GM18517 (cell line): ENCODE results near the gene MYO1F.
"Not testable (repeated sequence)": the region's sequence is repeated elsewhere in the genome, so short reads cannot be mapped to it uniquely, and the experiment has no call there.

Experiments
- ATAC-seq: cut with Tn5 transposase; IDR thresholded peaks from one replicate; pipeline ENCODE4 v1.9.1; 2021; ENCODE audit warnings: mild to moderate bottlenecking, moderate library complexity; ENCODE audit not compliant: unreplicated experiment

The MYO1F gene

DNA sequence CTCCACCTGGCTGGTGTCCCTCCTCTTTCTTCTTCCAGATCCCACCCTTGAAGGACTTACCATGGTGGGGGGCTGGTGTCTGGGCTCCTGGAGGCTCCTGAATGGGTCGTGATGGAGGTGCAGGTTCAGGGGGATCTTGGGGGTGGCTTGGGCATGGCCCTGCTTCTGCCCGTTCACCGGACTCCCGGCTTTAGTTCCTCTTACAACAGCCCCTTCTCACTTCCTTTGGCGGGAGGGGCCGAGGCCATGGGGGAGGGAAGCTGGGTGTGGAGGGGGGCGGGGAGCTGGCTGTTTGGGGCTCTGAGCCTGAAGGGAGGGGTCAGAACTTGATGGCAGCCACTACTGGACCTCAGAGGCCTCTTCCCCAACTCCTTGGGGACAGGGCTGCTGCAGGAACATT is at the start of gene MYO1F:
MYO1F (minus strand) TSS at position 196 of the 400 bp plus-strand sequence; CDS start at position 63, 133 bp downstream.
- ATAC-seq = no peak

DNA sequence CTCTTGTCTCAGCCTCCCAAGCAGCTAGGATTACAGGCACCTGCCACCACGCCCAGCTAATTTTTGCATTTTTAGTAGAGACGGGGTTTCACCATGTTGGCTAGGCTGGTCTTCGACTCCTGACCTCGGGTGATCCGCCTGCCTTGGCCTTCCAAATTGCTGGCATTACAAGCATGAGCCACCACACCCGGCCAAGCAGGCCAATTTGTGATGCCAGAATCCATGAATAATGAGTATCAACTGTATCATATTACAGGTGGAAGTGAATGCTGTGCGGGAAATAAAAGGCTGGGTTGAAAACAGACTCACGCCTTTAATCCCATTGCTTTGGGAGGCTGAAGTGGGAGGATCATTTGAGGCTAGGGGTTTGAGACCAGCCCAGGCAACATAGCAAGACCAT is 49.6 kb upstream of the MYO1F start:
- ATAC-seq = no peak

DNA sequence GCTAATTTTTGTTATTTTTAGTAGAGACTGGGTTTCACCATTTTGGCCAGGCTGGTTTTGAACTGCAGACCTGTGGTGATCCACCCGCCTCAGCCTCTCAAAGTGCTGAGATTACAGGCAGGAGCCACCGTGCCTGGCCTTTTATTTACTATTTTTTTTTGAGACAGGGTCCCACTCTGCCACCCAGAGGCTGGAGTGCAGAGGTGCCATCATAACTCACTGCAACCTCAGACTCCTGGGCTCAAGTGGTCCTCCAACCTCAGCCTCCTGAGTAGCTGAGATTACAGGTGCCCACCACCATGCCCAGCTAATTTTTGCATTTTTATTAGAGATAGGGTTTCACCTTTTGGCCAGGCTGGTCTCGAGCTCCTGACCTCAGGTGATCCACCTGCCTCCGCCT is 45.6 kb upstream of the MYO1F start:
- not testable (repeated sequence) for ATAC-seq

DNA sequence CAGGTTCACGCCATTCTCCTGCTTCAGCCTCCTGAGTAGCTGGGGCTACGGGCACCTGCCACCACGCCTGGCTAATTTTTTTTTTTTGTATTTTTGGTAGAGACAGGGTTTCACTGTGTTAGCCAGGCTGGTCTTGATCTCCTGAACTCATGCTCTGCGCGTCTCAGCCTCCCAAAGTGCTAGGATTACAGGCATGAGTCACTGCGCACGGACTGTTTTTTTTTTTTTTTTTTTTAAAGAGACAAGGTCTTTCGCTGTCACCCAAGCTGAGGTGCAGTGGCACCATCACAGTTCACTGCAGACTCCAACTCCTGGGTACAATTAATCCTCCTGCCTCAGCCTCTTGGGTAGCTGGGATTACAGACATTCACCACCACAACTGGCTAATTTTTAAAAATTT is 41.5 kb upstream of the MYO1F start:
- no peak for ATAC-seq

DNA sequence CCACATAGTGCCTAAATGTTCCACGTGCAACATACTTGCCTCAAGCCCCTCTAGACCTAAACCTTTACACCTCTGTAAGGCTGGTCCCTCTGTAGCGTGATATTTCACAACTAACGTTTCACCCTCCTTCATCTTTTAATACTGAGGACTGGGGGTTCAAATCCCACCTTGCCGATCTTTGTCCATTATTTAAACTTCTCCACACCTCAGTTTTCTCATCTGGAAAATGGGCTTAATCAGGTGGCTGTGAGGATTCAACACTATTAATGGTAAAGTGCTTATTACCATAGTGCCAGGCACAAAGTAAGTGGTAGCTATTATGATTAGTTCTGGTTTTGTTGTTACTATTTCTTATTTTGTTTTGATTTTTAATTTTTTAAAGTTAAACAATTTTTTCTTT is 40.7 kb upstream of the MYO1F start:
- ATAC-seq = no peak

DNA sequence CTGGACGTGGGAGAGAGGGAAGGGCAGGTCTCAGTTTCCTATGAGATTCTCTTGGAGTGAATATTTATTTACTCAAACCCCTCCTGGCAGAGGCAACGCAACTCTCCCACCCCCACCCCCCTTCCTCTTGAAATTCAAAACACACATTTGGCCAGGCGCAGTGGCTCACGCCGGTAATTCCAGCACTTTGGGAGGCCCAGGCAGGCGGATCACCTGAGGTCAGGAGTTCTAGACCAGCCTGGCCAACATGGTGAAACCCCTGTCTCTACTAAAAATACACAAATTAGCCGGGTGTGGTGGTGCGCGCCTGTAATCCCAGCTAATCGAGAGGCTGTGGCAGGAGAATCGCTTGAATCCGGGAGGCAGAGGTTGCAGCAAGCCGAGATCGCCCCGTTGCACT is 40.1 kb upstream of the MYO1F start:
- ATAC-seq = not testable (repeated sequence)

DNA sequence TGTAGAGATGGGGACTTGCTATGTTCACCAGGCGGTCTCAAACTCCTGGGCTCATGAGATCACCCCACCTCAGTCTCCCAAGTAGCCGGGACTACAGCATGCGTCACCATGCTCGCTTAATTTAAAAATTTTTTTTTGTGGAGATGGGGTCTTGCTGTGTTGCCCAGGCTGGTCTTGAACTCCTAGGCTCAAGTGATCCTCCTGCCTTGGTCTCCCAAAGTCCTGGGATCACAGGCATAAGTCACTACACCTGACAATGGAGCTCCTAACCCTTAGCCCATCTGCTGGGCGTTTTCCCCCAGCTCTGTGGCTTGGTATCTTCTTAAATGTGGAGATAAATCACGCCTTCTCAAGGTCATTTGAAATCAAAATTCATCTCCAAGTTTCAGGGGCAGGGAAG is 39.6 kb upstream of the MYO1F start:
- no peak for ATAC-seq

DNA sequence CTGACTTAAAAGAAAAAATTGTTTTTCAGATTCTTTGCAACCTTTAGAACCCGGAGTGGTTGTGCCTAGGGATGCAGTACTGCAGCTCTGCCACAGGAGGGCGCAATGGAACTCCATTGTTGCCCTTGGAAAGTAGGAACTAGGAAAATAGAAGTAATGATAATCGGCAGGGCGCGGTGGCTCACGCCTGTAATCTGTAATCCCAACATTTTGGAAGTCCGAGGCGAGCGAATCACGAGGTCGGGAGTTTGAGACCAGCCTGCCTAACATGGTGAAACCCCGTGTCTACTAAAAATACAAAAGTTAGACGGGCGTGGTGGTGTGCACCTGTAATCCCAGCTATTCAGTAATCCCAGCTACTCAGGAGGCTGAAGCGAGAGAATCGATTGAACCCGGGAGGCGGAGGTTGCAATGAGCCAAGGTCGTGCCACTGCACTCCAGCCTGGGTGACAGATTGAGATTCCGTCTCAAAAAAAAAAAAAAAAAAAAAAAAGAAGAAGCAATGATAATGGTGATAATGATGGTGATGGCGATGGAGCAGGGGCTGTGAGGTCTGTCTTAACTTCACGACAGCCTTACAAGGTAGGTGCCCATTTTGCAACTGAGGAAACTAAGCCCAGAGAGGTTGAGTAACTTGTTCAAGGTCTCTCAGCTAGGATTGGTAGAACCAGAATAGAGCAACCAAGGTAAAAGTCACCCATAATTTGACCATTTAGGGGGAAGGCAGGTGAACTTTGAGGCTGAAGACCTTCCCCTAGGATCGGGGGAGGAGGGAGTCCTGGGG is 38.8 kb upstream of the MYO1F start:
- no peak for ATAC-seq

DNA sequence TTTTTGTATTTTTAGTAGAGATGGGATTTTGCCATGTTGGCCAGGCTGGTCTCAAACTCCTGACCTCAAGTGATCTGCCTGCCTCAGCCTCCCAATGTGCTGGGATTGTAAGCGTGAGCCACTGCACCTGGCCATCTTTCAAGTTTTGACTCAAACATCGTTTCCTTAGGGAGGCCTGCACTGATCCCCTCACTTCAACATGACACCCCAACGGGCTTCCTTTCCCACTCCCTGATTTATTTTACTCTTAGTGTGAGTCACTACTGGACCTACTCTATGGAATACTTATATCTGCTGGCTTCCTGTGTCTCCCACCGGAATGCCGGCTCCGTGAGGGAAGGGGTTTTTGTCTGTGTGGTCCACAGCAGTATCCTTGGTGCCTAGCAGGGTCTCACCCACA is 37.8 kb upstream of the MYO1F start:
- no peak for ATAC-seq

DNA sequence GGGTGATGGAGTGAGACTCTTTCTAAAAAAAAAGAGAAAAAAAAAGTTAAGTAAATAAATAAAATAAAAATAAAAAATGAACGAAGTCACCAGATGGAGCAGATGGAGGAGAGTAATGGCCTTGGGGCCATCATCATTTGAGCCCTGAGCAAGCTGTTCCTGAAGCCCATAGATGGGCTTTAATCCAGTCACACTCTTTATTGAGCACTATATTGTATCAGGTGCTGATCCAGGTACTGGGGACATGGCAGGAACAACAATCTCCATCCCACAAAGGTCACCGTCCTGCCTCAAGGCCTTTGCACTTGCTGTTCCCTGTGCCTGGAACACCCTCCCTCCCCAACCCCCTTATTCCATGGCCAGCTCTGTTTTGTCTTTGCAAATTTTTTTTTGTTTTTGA is 37.2 kb upstream of the MYO1F start:
- no peak for ATAC-seq

DNA sequence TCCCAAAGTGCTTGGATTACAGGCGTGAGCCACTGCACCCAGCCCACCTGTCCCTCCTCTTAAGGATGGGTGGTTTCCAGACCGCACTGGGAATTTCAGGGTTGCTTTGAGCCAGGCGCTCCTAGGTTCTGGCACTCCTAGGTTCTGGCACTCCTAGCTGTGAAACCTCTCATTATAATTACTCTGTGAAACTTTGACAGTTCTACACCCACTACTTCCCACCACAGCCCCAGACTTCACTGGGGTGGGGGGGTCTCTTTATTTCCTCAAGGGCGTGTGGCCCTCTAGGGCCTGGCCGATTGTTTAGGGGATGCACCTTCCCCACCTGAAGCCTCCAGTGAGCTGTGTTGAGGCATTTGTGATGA is 35.5 kb upstream of the MYO1F start:
- ATAC-seq = no peak

DNA sequence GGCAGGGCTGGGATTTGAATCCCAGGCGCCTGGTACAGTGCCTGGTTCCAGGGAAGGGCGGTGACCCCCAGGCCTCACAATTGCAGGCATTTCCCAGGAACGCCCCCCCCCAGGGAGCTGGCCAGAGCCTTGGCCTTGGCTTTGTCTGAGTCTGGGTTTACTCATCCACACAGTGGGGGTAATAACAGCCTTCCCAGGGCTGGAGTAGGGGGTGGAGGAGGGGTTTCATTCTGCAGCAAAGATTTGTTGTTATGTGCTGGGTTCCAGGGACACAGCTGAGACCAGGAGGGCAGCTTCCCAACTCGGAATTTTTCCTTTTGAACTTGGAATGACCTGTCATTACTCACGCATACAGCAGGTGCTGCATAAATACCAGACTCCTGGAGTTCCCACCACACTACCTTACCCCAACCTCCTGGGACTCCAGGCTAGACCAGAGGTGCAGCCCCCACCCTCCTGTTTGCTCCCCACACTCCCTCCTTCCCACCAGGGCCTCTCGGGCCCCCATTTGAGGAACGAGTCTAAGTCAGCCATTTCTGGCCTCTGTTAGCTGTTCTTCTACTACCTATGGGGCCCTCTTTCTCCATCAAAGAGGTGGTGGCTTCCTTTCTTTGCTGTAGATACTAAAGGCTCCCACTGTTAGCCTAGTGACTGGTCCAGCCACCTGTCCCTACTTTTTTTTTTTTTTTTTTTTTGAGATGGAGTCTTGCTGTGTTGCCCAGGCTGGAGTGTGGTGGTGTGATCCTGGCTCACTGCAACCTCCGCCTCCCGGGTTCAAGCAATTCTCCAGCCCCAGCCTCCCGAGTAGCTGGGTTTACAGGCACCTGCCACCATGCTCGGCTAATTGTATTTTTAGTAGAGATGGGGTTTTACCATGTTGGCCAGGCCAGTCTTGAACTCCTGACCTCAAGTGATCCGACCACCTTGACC is 34.9 kb upstream of the MYO1F start:
- no peak for ATAC-seq

DNA sequence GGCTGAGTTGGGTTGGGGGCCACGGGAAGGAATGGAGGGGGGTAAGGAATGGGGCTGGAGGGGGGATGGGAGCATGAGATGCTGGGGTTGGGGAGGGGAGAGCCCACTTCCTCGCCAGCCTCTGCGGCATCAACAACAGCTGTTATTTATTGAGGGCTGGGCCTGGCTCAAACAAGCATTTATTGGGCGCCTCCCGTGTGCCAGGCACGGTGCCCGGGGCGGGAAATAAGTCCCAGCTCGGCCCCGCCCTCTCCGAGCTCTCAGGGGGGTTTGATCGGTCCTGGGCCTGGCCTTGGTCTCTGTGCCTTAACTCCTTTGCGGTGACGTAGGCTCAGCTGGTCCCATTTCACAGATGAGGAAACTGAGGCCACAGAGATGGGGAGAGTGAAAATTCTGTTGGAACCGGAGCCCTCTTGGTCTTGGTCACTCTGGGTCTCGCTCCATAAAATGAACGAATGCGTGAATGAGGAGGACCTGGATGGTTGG is 34.2 kb upstream of the MYO1F start:
- ATAC-seq = no peak

DNA sequence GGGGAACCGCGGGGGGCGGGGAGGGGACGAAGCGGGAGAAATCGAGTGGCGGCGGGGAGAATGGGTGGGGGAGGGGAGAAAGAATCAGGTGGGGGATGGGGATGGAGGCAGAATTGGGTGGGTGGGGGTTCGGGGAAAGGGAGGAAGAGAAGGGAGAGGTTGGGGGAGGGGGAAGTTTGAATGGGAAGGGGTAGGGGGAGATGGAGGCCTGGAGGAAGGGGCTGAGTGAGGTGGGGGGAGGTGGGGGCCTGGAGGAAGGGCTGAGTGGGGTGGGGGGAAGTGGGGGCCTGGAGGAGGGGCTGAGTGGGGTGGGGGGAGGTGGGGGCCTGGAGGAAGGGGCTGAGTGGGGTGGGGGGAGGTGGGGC is 33.7 kb upstream of the MYO1F start:
- ATAC-seq = no peak

DNA sequence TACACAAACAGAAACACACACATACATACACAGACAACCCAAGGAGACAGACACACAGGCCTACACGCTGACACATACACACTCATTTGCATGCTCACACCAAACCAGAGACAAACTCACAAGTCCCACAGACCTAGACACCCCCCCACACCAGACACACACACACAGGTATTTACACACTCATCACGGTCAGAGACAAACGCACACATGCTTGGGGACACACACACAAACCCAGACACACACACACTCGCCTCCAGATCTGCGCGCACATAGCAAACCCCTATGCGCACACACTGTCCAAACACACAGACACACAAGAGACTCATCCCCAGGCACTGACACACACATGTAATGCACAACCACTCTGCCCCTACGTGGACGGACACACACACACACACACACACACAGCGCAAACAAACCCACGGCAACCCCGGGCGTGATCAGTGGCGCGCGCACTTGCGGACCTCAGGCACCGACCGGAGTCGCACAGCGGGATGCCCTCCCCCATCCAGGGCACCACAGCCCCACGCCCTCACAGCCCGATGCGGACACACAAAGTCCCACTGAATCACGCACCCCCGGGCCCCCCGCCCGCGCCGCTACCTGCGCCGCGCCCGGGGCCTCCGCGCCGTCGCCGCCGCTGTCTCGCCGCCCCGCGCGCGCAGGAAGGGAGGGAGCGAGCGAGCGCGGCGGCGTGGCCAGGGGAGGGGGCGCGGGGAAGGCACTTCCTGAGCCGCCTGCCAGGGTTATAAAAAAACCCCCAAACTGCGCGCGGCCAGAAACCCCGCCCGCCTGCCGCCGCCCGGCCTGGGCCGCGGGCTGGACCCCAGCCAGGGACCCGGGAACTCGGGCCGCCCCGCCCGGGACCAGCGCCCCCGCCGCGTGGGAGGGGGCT is 33.0 kb upstream of the MYO1F start, which contains the start of gene ADAMTS10:
ADAMTS10 (minus strand) TSS at position 675 of the 895 bp plus-strand sequence. CDS start 5,005 bp downstream, outside the sequence.
- ATAC-seq = no peak

DNA sequence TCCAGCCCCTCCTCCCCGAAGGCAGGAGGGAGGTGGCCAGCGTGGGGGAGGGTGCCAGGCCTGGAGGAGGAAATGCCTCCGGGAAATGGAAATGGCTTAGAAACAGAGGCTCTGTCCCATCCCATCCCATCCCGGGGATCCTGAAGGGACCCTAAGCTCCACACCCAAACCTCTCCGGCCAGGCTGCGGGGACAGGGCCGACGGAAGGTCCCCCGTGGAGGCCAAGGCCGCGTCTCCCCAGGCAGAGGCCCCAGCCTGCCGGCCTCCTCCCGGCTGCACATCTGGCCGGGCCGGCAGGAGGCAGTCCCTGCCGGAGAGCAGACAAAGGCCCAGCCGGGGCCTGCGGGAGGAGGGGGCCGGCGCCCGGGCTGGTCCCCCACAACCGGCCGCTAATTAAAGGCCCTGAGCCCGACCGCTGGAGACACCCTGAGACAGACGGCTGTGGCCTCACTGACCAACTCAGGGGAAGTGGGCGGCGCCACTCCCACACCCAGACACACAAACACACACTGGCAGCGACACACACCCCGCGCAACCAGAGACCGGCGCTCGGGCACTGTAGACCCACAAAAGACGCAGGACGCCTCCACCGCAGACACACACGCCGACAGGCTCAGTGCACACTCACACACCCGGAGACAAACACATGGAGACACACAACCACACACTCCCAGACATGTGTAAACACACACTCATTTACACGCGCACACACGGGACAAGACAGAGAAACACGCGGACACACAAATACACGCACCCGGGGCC is 32.2 kb upstream of the MYO1F start:
- ATAC-seq = no peak

DNA sequence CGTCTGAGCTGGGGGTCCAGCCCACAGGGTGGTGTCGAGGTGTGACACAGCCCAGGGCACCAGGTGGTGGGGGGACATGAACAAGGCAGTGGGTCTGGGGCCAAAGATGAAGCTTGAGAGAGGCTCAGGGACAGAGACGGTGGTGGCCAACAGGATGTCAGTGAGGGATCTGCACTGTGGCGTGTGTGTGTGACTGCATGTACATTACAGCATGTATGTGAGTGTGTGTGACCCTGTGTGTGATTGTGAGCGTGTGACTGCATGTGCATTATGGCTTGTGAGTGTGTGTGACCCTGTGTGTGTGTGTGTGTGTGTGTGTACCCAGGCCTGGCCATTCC is 31.7 kb upstream of the MYO1F start:
- ATAC-seq = no peak

DNA sequence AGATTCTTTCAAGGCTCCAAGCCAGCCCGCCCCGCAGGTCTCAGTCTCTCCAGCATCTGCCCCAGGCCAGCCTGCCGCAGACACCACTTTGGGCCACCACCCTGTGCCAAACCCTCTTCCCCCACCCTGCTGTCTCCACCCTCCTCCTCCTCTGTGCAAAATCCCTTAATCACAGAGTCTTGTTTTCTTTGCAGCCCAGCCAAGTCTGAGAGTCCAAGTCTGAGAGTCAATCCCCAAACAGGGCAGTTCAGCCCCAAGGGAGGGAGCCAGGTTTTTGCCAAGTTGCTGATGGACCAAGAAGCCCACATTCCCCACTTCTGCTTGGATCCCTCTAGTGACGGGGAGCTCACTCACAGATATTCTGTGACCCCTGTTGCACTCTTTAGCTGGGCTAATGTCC is 30.1 kb upstream of the MYO1F start:
- ATAC-seq = no peak

DNA sequence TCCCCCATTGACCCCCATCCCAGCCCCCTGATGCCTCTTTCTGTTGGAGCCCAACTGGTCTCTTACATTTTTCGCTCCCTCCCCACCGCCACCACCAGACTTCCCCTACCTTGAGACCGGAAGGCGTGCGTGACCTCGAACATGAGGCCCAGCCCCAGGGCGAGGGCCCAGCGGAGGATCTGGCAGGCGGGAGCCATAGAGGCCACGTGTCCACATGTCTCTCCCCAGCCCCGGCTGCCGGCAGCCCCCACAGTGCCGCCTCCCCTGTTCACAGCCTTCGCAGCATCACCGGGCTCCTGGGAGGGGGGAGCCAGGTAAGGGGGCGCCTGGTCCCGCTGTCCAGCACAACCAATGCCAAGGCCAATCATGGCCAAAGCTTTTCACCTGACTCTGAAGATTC is 28.3 kb upstream of the MYO1F start:
- ATAC-seq = no peak

DNA sequence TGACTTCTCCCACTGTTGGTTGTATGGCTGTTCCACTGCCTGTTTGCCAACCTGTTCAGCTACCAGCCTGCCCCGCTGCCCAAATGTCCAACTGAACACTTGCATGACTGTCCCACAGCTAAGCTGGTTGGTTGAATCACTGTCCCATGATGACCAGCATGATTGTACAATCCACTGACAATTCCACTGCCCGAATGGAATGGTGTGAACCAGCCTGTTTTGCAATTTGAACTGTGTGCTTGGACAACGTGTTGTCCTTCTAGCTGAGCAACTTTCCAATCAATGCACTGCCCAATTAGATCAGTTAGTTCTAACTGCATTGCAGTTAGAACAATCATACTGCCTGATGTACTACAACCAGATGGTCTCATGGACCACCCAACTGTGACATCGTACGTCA is 24.6 kb upstream of the MYO1F start:
- no peak for ATAC-seq
